ENCODE measurements around the gene TOE1.

- no peak for TF ChIP-seq POLR2A (IDR thresholded peaks at IDR 0.05)
- no peak for TF ChIP-seq CTCF (IDR thresholded peaks at IDR 0.05)
Observed at GRCh38 chr1:45348020-45348419, 8.1 kb downstream of the TOE1 start.

Measured in upper lobe of left lung (tissue), 4 donors.